Raji (cell line): ENCODE measurements around the gene EFCAB7.

Experiments used
- POLR2A ChIP-seq: IDR thresholded peaks from 2 replicates; pipeline ENCODE4 v1.6.1; 2011; ENCODE audit warnings: low read depth, low read length, control low read depth; ENCODE audit not compliant: insufficient read depth

EFCAB7 gene

GRCh38 chr1:63615768-63616420 lies 92.6 kb downstream of the EFCAB7 start:
- no peak for TF ChIP-seq POLR2A

- TF ChIP-seq POLR2A: no peak
These were observed 94.1 kb downstream of the EFCAB7 start for GRCh38 chr1:63617450-63617849.

GRCh38 chr1:63618011-63618410 lies 94.7 kb downstream of the EFCAB7 start:
- TF ChIP-seq POLR2A: no peak

GRCh38 chr1:63619558-63619957 lies 96.2 kb downstream of the EFCAB7 start:
- no peak for TF ChIP-seq POLR2A

- TF ChIP-seq POLR2A: no peak
These were observed 97.3 kb downstream of the EFCAB7 start for GRCh38 chr1:63620671-63621070.

- no peak for TF ChIP-seq POLR2A
These were observed 97.8 kb downstream of the EFCAB7 start for GRCh38 chr1:63621075-63621474.

- TF ChIP-seq POLR2A: no peak
These were observed 98.4 kb downstream of the EFCAB7 start for GRCh38 chr1:63621698-63622097.
